ENCODE measurements around the gene CCBE1. TPM values are rescaled to one million over a fixed set of nuclear protein-coding genes. Genes with fewer than 3 reads are reported as not detected.

Gene CCBE1
- total RNA-seq, 1 experiment from 2014 or later = 0.09 TPM

DNA sequence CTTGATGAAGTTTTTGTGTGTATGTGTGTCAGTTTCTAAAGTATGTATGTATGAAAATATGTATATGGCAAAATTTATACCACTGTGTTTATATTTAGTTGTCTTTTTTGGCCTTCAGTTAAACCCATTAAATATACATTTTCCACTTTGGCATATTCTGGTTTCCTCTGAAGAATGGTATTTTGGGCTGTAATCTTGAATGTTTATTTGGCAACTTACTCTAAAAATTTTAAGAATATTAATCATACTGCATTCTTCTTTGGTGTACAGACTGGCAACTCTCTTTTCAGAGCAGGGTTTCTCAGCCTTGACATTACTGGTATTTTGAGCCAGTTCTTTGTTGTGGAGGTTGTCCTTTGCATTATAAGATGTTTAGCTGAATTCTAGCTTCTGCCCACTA, 27.9 kb upstream of the CCBE1 start:
- H3K4me3 Mint-ChIP-seq (ENCODE audit: unreplicated experiment) = no peak overlapping the region
- H3K4me1 Mint-ChIP-seq (ENCODE audit: low read depth, unreplicated experiment) = no peaks in the 10 kb centered on the region
- DNase-seq = no peak
- no peaks in the 10 kb centered on the region for H3K9me3 Mint-ChIP-seq (ENCODE audit: unreplicated experiment)
- TF ChIP-seq, protein P1, sequence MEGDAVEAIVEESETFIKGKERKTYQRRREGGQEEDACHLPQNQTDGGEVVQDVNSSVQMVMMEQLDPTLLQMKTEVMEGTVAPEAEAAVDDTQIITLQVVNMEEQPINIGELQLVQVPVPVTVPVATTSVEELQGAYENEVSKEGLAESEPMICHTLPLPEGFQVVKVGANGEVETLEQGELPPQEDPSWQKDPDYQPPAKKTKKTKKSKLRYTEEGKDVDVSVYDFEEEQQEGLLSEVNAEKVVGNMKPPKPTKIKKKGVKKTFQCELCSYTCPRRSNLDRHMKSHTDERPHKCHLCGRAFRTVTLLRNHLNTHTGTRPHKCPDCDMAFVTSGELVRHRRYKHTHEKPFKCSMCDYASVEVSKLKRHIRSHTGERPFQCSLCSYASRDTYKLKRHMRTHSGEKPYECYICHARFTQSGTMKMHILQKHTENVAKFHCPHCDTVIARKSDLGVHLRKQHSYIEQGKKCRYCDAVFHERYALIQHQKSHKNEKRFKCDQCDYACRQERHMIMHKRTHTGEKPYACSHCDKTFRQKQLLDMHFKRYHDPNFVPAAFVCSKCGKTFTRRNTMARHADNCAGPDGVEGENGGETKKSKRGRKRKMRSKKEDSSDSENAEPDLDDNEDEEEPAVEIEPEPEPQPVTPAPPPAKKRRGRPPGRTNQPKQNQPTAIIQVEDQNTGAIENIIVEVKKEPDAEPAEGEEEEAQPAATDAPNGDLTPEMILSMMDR (IDR thresholded peaks at IDR 0.05; ENCODE audit: insufficient read depth in 1 of 2, low read depth in 1 of 2, low read length in 1 of 2, severe bottlenecking in 1 of 2, unreplicated experiment in 1 of 2) = no peak
- ChIA-PET CTCF (no interaction called here), POLR2A (no interaction called here)
- H3K4me1 ChIP-seq = no peaks in the 10 kb centered on the region
- intact Hi-C loops (cut with micrococcal nuclease; ENCODE audit: unreplicated experiment) = no loop called here
- H3K27ac Mint-ChIP-seq (ENCODE audit: unreplicated experiment) = no peak overlapping the region
- no peaks in the 10 kb centered on the region for H3K27me3 Mint-ChIP-seq (ENCODE audit: insufficient read depth, unreplicated experiment)
- no TSS peak for BruUV-seq (replicated peaks)
- H3K9me3 ChIP-seq = no peaks in the 10 kb centered on the region
- H3K36me3 Mint-ChIP-seq (ENCODE audit: insufficient read depth, unreplicated experiment) = no peaks in the 10 kb centered on the region
- H3K36me3 ChIP-seq (ENCODE audit: control insufficient read depth, insufficient read depth, low read length) = no peaks in the 10 kb centered on the region
- H3K27me3 ChIP-seq (replicated peaks; ENCODE audit: control insufficient read depth, insufficient read depth, low read length) = no peaks in the 10 kb centered on the region
- no peak overlapping the region for H3K4me3 ChIP-seq (ENCODE audit: low read depth, low read length)

DNA sequence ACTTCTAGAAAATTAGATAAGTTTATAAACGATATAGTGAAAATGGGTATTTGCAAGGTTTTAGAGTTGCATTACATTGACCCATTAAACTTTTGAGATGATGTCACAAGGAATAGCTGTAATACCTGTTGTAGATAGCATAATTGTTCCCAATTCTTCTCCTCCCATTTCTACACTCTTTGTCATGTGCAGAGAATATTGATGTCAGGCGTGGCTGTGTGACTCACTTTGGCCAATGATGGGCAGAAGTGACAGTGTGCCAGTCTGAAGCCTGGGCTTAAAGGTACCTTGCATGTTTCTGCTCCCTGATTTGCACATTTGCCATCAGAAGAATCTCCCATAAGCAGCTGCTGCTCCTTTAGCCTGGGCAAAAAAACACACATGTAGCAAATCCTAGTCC, 26.9 kb upstream of the CCBE1 start:
- Mint-ChIP-seq H3K4me3 (ENCODE audit: unreplicated experiment) (no peak overlapping the region), H3K27ac (ENCODE audit: unreplicated experiment) (no peak overlapping the region), H3K4me1 (ENCODE audit: low read depth, unreplicated experiment) (no peaks in the 10 kb centered on the region), H3K36me3 (ENCODE audit: insufficient read depth, unreplicated experiment) (no peaks in the 10 kb centered on the region), H3K27me3 (ENCODE audit: insufficient read depth, unreplicated experiment) (no peaks in the 10 kb centered on the region), H3K9me3 (ENCODE audit: unreplicated experiment) (no peaks in the 10 kb centered on the region)
- H3K4me1 ChIP-seq = no peaks in the 10 kb centered on the region
- TF ChIP-seq, protein P1 (IDR thresholded peaks at IDR 0.05; ENCODE audit: insufficient read depth in 1 of 2, low read depth in 1 of 2, low read length in 1 of 2, severe bottlenecking in 1 of 2, unreplicated experiment in 1 of 2) = no peak
- no peak for DNase-seq
- no peaks in the 10 kb centered on the region for H3K9me3 ChIP-seq
- CTCF ChIA-PET = no interaction called here
- POLR2A ChIA-PET = no interaction called here
- no peaks in the 10 kb centered on the region for H3K36me3 ChIP-seq (ENCODE audit: control insufficient read depth, insufficient read depth, low read length)
- intact Hi-C loops (cut with micrococcal nuclease; ENCODE audit: unreplicated experiment) = no loop called here
- no peaks in the 10 kb centered on the region for H3K27me3 ChIP-seq (replicated peaks; ENCODE audit: control insufficient read depth, insufficient read depth, low read length)
- no TSS peak for BruUV-seq (replicated peaks)
- no peak overlapping the region for H3K4me3 ChIP-seq (ENCODE audit: low read depth, low read length)

DNA sequence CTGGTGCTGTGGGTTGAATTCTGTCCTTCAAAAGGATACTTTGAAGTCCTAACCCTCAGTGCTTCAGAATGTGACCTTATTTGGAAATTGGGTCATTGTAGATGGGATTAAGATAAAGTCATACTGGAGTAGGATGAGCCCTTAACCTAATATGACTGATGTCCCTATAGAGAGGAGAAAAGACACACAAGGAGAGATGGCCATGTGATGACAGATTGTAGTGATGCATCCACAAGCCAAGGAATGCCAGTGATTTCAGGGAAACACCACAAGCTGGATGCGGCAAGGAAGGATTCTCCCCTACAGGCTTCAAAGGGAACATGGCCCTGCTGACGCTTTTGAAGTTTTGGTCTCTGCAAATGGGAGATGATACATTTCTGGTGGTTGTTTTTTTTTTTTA, 24.7 kb upstream of the CCBE1 start:
- Mint-ChIP-seq H3K9me3 (ENCODE audit: unreplicated experiment) (no peaks in the 10 kb centered on the region), H3K4me1 (ENCODE audit: low read depth, unreplicated experiment) (no peaks in the 10 kb centered on the region), H3K27me3 (ENCODE audit: insufficient read depth, unreplicated experiment) (no peaks in the 10 kb centered on the region), H3K4me3 (ENCODE audit: unreplicated experiment) (no peak overlapping the region), H3K36me3 (ENCODE audit: insufficient read depth, unreplicated experiment) (no peaks in the 10 kb centered on the region), H3K27ac (ENCODE audit: unreplicated experiment) (no peak overlapping the region)
- CTCF ChIA-PET = no interaction called here
- intact Hi-C loops (cut with micrococcal nuclease; ENCODE audit: unreplicated experiment) = no loop called here
- Histone ChIP-seq H3K36me3 (ENCODE audit: control insufficient read depth, insufficient read depth, low read length) (no peaks in the 10 kb centered on the region), H3K9me3 (no peaks in the 10 kb centered on the region), H3K27me3 (replicated peaks; ENCODE audit: control insufficient read depth, insufficient read depth, low read length) (no peaks in the 10 kb centered on the region), H3K4me1 (no peaks in the 10 kb centered on the region), H3K4me3 (ENCODE audit: low read depth, low read length) (no peak overlapping the region)
- BruUV-seq (replicated peaks) = no TSS peak
- POLR2A ChIA-PET = no interaction called here
- DNase-seq = no peak
- TF ChIP-seq, protein P1 (IDR thresholded peaks at IDR 0.05; ENCODE audit: insufficient read depth in 1 of 2, low read depth in 1 of 2, low read length in 1 of 2, severe bottlenecking in 1 of 2, unreplicated experiment in 1 of 2) = no peak
